Fibroblast of the aortic adventitia (primary cell): ENCODE results near the gene XPNPEP1. TPM values are rescaled to one million over a fixed set of nuclear protein-coding genes. Genes with fewer than 3 reads are reported as not detected.

Source experiments
- DNase-seq: peaks from one replicate; pipeline ENCODE4 v3.0.0-alpha.2; 2010; ENCODE audit warnings: low read depth
- H3K4me3 ChIP-seq: 2 replicates; pipeline ENCODE4 v1.5.1; 2011; ENCODE audit warnings: low read depth, mild to moderate bottlenecking, control low read depth, low read length, moderate library complexity
- CTCF ChIP-seq: IDR thresholded peaks from 2 replicates; pipeline ENCODE4 v1.5.1; 2011; ENCODE audit warnings: mild to moderate bottlenecking, low read length, control low read depth, inconsistent platforms; ENCODE audit not compliant: insufficient read depth
- total RNA-seq: library from RNA; depleted of rRNA; stranded (reverse); fragments of >200 nt; gene quantifications from 2 replicates; pipeline ENCODE4 v1.2.3, GENCODE V29; 2012; ENCODE audit warnings: low replicate concordance

The XPNPEP1 gene
- total RNA-seq, 1 donor = 103 TPM

- no peak for DNase-seq
- H3K4me3 ChIP-seq = no peak overlapping the region
- no peak for TF ChIP-seq CTCF
Observed at GRCh38 chr10:109959259-109960145, 36.2 kb upstream of the XPNPEP1 start.

GRCh38 chr10:109958059-109958458 lies 34.7 kb upstream of the XPNPEP1 start:
- no peak overlapping the region for H3K4me3 ChIP-seq
- no peak for DNase-seq
- no peak for TF ChIP-seq CTCF

GRCh38 chr10:109957092-109957797 lies 33.9 kb upstream of the XPNPEP1 start:
- H3K4me3 ChIP-seq = no peak overlapping the region
- no peak for DNase-seq
- no peak for TF ChIP-seq CTCF

GRCh38 chr10:109956454-109957091 lies 33.3 kb upstream of the XPNPEP1 start:
- peak; percentile 57 for TF ChIP-seq CTCF
- no peak overlapping the region for H3K4me3 ChIP-seq
- DNase-seq = peak; percentile 58

- DNase-seq = peak; percentile 81
- TF ChIP-seq CTCF = no peak
- no peak overlapping the region for H3K4me3 ChIP-seq
Observed at GRCh38 chr10:109953766-109954165, 30.5 kb upstream of the XPNPEP1 start.

GRCh38 chr10:109952526-109952925 lies 29.2 kb upstream of the XPNPEP1 start:
- no peak for DNase-seq
- H3K4me3 ChIP-seq = no peak overlapping the region
- no peak for TF ChIP-seq CTCF
